Erythroblast (primary cell): ENCODE results near the gene LGALS7B.
"Not testable (repeated sequence)": the region's sequence is repeated elsewhere in the genome, so short reads cannot be mapped to it uniquely, and the experiment has no call there.

Experiments used
- GATA1 ChIP-seq: IDR thresholded peaks from 2 replicates; pipeline ENCODE4 v1.6.1; 2011; ENCODE audit warnings: low read depth, mild to moderate bottlenecking, control low read depth, low read length, moderate library complexity
- POLR2A ChIP-seq: IDR thresholded peaks from 2 replicates; pipeline ENCODE4 v1.6.1; 2011; ENCODE audit warnings: mild to moderate bottlenecking, low read length

DNA sequence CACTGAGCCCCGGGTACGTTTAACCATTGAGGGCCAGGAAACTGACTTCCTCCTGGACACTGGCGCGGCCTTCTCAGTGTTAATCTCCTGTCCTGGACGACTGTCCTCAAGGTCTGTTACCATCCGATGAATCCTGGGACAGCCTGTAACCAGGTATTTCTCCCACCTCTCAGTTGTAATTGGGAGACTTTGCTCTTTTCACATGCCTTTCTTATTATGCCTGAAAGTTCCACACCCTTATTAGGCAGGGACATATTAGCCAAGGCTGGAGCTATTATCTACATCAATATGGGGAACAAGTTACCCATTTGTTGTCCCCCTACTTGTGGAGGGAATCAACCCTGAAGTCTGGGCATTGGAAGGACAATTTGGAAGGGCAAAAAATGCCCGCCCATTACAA lies 36.9 kb downstream of the LGALS7B start:
- not testable (repeated sequence) for TF ChIP-seq POLR2A, GATA1
